WERI-Rb-1 (cell line): ENCODE data around the gene MAP1B.

Experiments
- DNase-seq: peaks from one replicate; pipeline ENCODE4 v3.0.0-alpha.2; 2020
- H3K27ac ChIP-seq: fragments of 250-450 bp; sonication (Bioruptor Pico); 2 replicates; pipeline ENCODE4 v1.5.1; 2020; ENCODE audit warnings: mild to moderate bottlenecking, moderate library complexity
- H3K27me3 ChIP-seq: fragments of 250-450 bp; sonication (Bioruptor Pico); 2 replicates; pipeline ENCODE4 v1.5.1; 2021; ENCODE audit warnings: mild to moderate bottlenecking, low read depth, moderate library complexity; ENCODE audit not compliant: insufficient read depth, severe bottlenecking
- H3K36me3 ChIP-seq: fragments of 250-450 bp; sonication (Bioruptor Pico); 2 replicates; pipeline ENCODE4 v1.5.1; 2020; ENCODE audit warnings: mild to moderate bottlenecking, moderate library complexity
- H3K4me3 ChIP-seq: 2 replicates; pipeline ENCODE4 v1.5.1; 2011; ENCODE audit warnings: low read depth, mild to moderate bottlenecking, control low read depth, low read length
- H3K9me3 ChIP-seq: fragments of 250-450 bp; sonication (Bioruptor Pico); 2 replicates; pipeline ENCODE4 v1.5.1; 2021; ENCODE audit warnings: mild to moderate bottlenecking, moderate library complexity; ENCODE audit not compliant: severe bottlenecking
- CTCF ChIP-seq: IDR thresholded peaks from 2 replicates; pipeline ENCODE4 v1.5.1; 2011; ENCODE audit warnings: low read depth, mild to moderate bottlenecking, control low read depth, inconsistent platforms, low read length

The MAP1B gene

GRCh38 chr5:72159501-72159911 is 52.2 kb downstream of the MAP1B start:
- Histone ChIP-seq H3K9me3 (no peaks in the 10 kb centered on the region), H3K27ac (peak overlapping the region; percentile 48), H3K27me3 (no peaks in the 10 kb centered on the region), H3K36me3 (peaks cover 58% of the 10 kb centered on the region), H3K4me3 (no peak overlapping the region)
- DNase-seq = no peak
- TF ChIP-seq CTCF = no peak

DNA sequence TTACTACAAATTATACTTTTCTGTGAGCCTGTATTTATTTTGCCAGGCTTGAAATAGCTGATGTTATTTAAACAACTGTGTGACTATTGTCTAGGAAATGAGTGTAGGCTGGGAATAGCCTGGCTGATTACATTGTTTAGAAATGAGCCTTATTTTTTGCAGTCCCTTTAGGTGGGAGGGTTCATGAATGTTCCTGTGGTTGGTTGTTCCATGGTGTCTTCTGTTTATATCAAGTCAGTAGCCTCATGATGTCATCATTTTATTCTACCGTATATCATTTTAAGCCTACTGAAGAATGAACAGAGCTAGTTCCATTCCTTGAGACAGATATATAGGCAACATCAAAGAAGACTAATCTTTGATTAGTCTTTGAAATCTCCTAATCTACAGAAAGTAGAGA is 53.1 kb downstream of the MAP1B start:
- no peak for TF ChIP-seq CTCF
- no peak for DNase-seq
- Histone ChIP-seq H3K4me3 (no peak overlapping the region), H3K27ac (peak overlapping the region; percentile 31; the same call in 1 of the 2 replicates), H3K36me3 (peaks cover 60% of the 10 kb centered on the region), H3K9me3 (no peaks in the 10 kb centered on the region), H3K27me3 (no peaks in the 10 kb centered on the region)

DNA sequence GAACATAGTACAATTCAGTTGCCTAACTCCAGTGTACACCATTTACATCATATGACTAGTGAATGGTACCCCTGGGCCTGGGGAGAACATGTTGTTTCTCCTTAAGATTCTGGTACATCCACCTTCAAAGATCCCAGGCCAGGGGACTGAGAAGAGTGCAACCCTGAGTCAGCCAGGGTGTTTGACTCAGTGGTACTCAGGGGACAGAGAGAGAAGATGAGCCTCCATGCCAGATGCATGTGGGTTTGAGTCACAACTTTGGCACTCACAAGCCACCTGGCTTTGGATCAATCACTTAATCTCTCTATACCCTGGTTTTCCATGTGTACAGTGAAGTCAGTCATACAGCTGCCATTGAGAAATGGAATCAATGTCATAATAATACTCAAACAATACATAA is 53.7 kb downstream of the MAP1B start:
- peaks cover 62% of the 10 kb centered on the region for H3K36me3 ChIP-seq
- H3K9me3 ChIP-seq = no peaks in the 10 kb centered on the region
- DNase-seq = no peak
- peak overlapping the region; percentile 31; the same call in 1 of the 2 replicates for H3K27ac ChIP-seq
- H3K4me3 ChIP-seq = no peak overlapping the region
- no peaks in the 10 kb centered on the region for H3K27me3 ChIP-seq
- no peak for TF ChIP-seq CTCF

GRCh38 chr5:72161951-72162350 is 54.7 kb downstream of the MAP1B start:
- Histone ChIP-seq H3K36me3 (peaks cover 62% of the 10 kb centered on the region), H3K27ac (no peak overlapping the region), H3K27me3 (no peaks in the 10 kb centered on the region), H3K9me3 (no peaks in the 10 kb centered on the region), H3K4me3 (no peak overlapping the region)
- TF ChIP-seq CTCF = no peak
- DNase-seq = no peak

GRCh38 chr5:72163349-72163983 is 56.2 kb downstream of the MAP1B start:
- Histone ChIP-seq H3K36me3 (peaks cover 66% of the 10 kb centered on the region), H3K27me3 (no peaks in the 10 kb centered on the region), H3K9me3 (no peaks in the 10 kb centered on the region), H3K27ac (no peak overlapping the region), H3K4me3 (no peak overlapping the region)
- DNase-seq = no peak
- TF ChIP-seq CTCF = no peak
